NCI-H187 (cell line): ENCODE data around the gene DNASE2.
A peak's percentile ranks its signal among the peaks of the same experiment; 100 is the strongest.
"Not testable (repeated sequence)": the region's sequence is repeated elsewhere in the genome, so short reads cannot be mapped to it uniquely, and the experiment has no call there.

ENCODE experiments used
- DNase-seq, 2 experiments: peaks; one replicate each; lab custom pipeline; 2025; lab: John Stamatoyannopoulos, UW

Gene DNASE2

DNA sequence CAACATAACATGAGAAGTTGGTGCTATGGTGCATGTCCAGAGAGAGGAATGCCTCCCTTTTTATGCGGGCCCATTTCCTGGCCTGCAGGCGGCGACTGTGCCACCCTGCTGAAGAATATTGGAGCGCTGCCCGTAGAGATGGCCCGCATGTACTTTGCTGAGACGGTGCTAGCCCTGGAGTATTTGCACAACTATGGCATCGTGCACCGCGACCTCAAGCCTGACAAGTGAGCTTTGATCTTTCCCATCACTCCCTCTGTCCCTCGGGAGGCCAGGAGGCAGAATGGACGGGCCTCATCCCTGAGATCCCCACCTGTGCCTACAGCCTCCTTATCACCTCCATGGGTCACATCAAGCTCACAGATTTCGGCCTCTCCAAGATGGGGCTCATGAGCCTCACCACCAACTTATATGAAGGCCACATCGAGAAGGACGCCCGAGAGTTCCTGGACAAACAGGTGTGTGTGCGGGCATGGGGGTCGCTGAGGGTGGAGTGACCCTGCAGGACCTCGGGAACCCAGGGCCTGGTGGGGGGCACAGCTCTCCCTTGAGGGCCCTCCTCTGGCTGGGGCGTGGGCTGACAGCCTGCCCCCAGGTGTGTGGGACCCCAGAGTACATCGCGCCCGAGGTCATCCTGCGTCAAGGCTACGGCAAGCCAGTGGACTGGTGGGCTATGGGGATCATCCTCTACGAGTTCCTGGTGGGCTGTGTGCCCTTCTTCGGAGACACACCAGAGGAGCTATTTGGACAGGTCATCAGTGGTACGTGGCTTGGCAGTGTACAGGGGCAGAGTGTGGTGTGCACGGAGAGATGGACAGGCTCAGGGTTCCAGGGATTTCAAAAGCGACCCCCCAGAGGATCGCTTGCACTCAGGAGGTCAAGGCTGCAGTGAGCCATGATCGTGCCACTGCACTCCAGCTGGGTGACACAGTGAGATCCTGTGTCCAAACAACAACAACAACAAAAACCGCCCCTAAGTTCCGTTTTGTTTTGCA, 16.2 kb downstream of the DNASE2 start:
- no peak for DNase-seq

DNA sequence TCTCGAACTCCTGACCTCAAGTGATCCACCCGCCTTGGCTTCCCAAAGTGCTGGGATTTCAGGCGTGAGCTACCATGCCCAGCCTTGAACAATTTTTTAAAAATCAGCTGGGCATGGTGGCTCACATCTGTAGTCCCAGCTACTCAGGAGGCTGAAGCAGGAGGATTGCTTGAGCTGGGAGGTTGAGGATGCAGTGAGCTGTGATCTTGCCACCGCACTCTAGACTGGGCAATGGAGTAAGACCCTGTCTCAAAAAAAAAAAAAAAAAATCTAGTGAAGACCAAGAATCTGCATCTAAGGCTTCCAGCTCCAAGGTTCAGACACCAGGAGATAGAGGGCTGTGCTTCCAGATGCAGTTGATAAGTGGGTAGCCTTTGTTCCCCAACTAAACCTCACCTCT, 17.1 kb downstream of the DNASE2 start:
- no peak for DNase-seq

DNA sequence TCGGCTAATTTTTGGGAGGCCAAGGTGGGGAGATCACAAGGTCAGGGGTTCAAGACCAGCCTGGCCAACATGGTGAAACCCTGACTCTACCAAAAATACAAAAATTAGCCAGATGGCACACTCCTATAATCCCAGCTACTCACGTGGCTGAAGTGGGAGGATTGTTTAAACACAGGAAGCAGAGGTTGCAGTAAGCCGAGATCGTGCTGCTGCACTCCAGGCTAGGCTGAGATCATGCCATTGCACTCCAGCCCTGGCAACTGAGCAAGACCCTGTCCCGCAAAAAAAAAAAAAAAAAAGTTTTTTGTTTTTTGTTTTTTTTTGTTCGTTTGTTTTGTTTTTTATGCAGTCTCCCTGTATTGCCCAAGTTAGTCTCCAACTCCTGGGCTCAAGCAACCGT, 21.7 kb downstream of the DNASE2 start:
- DNase-seq = no peak

DNA sequence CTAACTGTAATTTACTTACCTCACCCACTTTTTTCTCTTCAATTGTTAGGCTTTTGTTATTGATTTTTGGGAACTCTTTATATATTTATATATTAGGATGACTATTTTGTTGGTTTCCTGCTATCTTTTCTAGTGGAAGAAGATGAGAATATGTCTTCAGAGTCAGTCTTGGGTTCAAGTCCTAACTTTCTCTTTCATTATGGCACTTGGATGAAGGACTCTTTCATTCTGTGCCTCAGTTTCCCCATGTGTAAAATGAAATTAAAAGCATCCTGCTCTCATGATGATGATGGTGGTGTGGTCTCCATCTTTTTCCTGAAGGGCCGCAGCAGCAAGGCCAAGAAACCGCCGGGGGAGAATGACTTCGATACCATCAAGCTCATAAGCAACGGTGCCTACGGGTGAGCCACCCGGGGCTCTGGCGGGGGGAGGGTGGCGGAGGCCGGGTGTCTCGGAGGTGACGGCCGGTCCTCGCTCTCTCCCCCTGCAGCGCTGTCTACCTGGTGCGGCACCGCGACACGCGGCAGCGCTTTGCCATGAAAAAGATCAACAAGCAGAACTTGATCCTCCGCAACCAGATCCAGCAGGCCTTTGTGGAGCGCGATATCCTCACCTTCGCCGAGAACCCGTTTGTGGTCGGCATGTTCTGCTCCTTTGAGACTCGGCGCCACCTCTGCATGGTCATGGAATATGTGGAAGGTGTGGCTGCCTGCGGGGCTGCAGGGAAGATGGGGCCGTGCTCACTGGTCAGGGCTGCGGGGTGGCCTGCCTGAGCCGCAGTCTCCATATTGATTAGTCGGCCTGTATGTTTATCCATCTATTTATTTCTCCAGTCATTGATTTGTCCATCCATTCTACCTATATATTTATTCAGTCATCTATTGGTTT, 23.0 kb downstream of the DNASE2 start:
- no peak for DNase-seq

DNA sequence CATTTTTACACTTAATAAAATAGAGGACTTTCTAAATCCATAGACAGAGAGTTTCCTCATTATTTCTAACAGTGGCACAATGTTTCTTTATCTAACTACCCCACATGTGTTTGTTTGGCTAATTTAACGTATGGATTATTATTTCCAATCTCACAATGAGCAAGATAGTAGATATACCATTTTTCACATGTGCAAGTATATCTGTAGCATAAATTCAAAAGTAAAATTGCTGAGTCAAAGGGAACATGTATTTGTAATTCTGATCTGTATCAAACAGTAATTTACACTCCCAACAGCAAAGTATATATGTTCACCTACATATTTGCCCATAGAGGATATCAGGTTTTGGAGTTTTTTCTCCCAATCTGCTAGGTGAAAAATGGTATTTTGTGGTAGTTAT, 24.6 kb downstream of the DNASE2 start:
- no peak for DNase-seq

DNA sequence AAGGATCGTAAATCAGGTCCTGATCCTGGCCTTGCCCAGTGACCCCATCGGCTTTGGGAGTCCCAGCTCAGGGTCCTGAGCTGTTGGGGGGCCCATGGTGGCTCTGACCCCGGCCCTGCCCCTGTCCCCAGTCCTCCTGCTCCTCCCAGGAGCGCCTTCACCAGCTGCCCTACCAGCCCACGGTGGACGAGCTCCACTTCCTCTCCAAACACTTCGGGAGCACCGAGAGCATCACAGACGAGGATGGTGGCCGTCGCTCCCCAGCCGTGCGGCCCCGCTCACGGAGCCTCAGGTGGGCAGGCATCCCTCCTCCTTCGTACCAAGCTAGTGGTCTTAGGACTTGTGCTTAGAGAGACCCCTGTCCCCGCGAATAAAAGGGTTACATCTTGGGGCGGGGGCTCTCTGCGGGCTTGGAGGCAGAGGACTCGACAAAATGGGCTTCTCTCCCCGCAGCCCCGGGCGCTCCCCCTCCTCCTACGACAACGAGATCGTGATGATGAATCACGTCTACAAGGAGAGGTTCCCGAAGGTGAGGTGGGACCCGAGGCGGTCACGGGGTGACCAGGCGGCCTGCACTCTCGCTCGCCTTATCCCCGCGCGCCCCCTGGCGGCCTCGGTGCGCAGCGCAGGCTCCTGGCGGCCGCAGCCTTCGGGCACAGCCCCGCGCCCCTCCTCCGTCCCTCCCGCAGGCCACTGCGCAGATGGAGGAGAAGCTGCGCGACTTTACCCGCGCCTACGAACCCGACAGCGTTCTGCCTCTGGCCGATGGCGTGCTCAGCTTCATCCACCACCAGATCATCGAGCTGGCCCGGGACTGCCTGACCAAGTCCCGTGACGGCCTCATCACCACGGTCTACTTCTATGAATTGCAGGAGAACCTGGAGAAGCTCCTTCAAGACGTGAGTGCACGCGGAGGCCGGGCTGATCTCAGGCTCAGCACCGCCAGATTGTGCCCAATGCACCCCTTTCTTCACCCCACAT, 33.8 kb downstream of the DNASE2 start:
- peak in 1 of 2 experiments; percentile 29 for DNase-seq

DNA sequence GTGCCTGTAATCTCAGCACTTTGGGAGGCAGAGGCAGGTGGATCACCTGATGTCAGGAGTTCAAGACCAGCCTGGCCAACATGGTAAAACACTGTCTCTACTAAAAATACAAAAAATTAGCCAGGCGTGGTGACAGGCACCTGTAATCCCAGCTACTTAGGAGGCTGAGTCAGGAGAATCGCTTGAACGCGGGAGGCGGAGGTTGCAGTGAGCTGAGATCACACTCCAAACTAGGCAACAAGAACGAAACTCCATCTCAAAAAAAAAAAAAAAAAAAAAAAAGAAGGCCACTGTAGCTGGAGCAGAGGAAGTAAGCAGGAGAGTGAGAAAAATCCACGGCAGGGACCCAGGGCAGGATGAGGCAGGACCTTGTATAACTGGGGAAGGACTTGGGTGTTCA, 34.6 kb downstream of the DNASE2 start:
- not testable (repeated sequence) for DNase-seq

DNA sequence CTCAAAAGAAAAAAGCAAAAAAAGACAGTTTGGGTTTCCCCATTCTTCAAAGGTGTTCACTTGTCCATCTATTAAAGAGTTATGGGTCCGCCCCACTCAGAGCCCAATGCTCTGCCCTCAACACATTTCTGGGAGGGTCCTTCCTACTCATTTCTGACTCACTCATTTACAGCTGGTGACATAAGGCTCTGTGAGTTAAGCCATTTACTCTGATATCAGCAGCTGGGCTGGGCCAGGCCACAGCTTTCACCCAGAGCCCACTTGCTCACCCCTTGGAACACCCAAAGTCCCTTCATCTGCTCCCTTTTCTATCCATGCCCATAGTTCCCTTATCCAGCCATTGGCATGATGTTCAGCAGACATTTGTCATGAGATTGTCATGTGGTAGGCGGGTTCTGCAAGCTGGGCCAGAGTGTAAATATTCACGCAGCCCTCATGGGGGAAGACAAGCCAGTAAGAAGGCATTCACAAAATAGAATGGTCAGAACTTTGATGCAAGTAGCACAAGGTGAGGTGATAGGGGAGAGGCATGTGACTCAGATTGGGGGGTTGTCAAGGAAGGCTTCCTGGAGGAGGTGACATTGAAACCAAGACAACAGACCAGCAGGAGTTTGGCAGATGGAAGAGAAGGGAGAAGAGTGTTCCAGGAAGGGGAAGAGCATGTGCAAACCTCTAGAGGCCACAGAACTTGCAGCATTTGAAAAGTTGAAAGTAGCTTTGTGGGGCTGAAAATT, 37.1 kb downstream of the DNASE2 start:
- DNase-seq = no peak

DNA sequence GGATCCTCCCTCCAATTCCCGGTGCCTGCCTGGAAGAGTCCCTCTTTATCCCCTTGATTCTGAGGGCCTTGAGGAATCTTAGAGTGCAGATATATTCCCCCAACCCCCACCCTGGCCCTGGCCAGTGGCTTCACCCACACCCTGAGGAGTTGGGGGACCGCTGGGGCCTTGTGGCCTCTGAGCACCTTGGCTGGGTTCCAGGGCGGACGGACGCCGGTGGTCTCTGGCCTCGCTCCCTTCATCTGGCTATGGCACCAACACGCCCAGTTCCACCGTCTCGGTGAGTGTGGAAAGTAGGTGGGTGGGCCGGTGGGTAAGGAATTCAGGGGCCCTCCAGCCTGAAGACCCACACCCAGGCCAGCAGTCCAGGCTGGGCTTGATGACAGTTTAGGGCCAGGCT, 37.9 kb downstream of the DNASE2 start:
- DNase-seq = no peak

DNA sequence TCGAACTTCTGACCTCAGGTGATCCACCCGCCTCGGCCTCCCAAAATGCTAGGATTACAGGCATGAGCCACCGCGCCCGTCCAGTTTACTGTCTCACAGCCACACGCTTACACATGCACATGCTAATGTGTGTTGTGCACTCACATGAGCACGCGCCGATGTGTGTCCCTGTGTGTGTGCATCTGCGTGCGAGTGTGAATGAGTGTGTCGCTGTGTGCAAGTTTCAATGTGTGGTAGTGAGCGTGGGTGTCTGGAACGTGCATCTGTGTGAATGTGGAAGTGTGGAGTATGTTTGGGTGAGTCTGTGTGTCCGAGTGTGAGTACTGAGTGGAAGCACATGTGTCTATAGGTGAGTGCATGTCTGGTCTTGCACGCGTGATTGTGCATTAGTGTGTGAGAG, 38.7 kb downstream of the DNASE2 start:
- DNase-seq = no peak

DNA sequence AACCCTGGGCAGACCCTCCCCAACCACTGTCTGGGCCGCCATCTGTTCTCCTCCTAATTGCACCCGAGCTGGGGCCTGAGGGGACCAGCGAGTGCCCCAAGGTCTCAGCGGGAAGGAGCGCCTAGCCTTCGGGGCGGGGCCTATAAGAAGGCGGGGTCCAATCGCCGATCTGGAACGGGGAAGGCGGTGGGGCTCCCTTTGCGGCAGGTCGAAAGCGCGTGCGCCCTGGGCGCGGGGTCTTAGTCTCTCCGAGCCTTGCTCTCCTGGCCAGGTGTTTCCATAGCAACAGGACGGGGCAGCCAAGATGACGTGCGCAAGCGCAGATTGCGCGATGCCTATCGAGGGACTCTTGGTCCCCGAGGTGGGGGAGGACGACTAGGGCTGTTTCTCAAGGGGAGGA, 40.2 kb downstream of the DNASE2 start:
- DNase-seq = peak; percentile 47 to 59

DNA sequence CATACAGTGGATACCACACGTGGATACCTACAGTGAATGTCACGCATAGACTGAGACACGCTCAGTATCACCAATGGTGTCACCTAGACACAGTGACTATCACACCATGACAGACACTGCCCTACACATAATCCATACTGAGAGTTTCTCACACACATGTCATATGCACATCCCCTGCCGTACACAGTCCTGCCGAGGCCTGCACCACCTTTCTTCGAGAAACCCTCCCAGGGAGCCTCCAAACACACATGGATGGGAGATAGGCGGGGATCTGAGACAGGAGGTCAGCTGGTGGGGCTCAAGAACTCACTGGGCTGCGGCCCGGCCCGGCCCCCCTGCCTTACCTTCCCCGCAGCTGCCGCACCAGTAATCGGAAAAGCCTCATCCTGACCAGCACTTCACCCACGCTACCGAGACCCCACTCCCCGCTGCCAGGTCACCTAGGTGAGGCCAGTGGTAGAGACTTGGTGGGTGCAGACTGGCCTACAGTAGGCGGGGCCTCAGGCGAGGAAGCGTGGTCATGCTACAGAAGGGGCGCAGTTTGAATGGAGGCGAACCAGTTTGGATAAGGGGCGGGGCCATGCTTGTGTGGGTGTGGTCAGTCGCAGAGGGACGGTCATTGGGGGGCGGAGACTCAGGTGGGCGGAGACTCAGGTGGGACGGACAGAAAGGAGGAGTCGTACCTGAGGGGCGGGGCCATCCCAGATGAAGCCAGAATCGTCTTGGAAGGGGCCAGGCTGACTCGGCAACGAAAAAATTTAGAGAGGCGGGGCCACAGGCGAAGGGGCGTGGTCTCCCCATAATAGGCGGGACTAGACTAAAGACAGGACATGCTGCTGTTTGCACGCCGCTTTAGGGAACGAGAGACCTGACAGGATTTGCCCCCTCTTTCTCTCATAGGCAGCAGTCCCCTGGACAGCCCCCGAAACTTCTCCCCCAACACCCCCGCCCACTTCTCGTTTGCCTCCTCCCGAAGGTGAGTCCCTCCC, 40.9 kb downstream of the DNASE2 start:
- peak; percentile 50 to 66 for DNase-seq

DNA sequence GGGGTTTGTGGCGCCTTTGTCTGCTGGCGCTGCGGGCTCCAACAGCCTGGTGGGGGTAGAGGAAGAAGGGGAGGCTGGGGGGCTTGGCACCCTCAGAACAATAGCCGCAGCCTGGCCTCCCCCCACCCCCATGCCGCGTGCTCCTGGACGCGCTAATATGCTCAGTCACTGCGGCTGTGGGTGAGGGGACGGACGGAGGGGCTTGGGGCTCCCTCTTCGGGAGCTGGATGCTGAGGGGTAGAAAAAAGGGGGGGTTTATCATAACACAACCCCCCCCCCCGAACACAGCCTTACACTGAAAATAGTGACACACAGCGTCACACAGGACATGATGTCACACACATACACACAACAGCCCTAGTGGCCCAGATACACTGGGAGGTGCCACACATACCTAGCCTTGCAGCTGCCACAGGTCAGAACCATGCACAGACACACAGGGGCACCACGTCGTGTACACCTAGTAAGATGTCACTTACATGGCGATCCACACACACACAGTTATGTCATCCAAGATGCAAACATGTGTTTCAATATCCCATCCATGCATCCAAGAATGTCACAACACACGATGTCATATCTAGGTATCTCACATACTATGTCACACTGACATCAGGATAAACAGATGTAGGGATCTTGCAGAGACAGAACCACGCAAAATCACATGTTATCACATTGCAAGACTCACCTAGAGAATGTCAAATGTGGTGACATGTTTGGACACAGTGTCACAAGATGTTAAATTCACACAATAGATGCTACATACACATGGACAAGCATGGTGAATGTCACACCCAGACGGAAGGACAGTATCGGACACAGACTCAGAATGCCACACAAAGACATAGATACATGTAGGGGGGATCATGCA, 42.1 kb downstream of the DNASE2 start:
- DNase-seq = no peak

DNA sequence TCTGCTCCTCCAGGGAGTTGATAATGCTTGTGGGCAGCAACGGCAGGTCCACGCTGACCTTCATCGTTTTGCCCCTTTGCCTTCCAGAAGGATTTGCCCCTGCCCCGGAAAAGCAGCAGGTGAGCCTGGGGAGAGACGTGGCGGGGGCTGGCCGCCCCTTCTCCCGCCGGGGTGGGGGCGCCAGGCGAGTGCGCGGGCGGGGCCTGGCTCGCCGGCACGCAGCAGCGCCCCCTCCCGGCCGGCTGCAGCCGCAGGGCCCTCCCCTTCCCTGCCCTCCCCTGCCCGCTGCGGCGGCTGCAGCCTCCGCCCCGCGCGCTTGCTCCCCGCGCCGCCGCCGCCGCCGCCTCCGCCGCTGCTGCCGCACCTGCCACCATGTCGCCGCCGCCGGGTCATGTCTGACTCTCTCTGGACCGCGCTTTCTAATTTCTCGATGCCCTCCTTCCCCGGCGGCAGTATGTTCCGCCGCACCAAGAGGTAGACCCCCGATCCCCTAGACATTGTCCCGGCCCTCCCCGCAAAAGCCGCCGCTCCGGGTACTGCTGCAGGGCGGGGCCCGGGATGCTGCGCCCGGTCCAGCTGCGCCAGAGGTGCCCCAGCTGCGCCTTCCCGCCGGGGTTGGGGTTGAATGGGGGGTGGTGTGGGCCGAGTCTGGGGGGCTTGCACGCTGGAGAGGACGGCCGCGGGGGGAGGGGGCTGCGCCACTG, 42.9 kb downstream of the DNASE2 start, which contains the start of gene MAST1:
Gene MAST1, plus strand, starts transcription at position 334 of the 704 bp plus-strand sequence. Its CDS starts 58 bp downstream, at position 392.
- no peak for DNase-seq

DNA sequence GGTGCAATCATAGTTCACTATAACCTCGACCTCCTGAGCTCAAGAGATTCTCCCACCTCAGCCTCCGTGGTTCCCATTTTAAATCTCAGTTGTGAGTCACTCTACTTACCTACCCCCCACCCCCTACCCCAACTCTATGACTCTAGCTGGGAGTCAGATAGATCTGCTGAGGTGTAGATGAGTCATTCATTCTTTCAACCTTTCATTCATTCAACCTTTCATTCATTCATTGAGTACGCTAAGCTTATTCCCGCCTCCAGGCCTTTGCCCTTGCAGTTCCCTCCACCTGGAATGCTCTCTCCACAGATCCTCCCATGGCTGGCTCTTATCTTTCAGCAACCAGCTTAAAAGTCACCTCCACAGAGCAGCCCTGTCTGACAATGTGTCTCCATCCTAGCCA, 44.0 kb downstream of the DNASE2 start:
- DNase-seq = no peak

DNA sequence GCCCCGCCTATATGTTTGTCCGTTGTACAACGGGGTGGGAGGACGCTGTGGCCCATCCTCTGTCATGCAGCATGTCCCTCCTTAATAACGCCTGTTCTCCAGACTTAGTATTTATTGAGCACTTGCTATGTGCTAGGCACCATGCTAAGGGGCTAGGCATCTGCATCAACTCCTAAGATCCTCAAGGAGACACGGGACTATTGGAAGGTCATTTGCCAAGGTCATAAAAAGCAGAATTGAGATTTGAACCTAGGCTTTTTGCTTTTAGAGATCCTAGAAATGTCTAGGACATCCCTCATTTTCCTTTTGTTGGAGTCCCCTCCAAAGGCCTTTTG, 44.8 kb downstream of the DNASE2 start:
- DNase-seq = no peak

DNA sequence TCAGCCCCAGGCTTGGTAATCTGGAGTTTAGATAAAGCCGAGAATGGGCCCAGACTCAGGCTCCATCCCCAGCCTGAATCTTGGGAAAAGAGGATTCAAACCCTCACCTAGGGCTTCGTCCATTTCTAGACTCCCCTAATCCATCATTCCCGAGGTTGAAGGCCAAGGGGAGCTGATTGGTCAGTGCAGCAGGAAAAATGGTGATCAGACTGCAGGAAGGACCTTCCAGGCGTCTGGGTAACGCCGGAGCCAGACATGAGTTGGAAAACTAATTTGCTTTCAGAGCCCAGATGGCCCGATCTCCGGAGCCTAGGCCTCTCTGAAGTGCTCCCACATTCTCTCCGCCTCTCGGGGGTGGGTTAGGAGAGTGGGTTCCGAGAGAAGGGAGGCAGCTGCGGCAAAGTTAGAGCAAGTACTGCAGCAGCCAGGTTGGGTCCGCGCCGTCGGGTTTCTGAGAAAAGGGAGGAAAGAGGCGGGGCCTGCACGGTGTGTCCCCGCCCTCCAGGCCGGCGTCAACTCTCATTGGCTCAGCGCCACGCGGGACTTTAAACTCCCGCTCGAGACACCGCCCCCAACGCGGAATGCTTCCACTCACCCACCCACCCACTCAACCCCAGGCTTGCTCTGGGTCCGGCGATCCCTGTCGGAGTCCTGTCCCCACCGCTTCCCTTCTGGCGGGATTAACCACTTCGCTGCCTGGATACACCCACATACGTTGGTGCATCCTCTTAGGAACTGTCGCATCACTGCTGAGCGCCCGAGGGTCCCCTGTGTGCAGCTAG, 46.1 kb downstream of the DNASE2 start:
- peak in 1 of 2 experiments; percentile 46 for DNase-seq
